GM18870 (cell line): ENCODE measurements around the gene ANKRD9.

ENCODE experiments used
- ATAC-seq: cut with Tn5 transposase; IDR thresholded peaks from one replicate; pipeline ENCODE4 v1.9.1; 2021; ENCODE audit warnings: moderate library complexity; ENCODE audit not compliant: unreplicated experiment

Gene ANKRD9

GRCh38 chr14:102513899-102514772 lies 4.6 kb upstream of the ANKRD9 start:
- ATAC-seq, result no peak

- ATAC-seq, result no peak
Measured at GRCh38 chr14:102512793-102513300, 3.3 kb upstream of the ANKRD9 start.

DNA sequence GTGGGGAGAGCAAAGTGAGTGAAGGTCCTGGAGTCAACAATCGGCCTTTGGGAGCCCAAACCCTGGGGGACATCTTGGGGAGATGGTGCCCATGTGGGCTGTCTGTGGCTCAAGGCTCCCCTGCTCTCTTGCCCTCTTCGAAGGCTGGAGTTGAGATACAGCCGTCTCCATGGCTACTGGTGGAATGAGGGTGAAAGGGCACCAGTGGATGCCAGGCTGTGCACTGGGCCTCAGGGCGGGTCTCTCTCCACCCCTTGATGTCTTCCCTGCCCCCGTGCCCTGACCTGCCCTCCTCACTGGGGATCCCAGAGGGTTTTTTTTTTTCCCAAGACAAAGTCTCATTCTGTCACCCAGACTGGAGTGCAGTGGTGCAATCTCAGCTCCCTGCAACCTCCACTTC lies 2.0 kb upstream of the ANKRD9 start:
- no peak for ATAC-seq

DNA sequence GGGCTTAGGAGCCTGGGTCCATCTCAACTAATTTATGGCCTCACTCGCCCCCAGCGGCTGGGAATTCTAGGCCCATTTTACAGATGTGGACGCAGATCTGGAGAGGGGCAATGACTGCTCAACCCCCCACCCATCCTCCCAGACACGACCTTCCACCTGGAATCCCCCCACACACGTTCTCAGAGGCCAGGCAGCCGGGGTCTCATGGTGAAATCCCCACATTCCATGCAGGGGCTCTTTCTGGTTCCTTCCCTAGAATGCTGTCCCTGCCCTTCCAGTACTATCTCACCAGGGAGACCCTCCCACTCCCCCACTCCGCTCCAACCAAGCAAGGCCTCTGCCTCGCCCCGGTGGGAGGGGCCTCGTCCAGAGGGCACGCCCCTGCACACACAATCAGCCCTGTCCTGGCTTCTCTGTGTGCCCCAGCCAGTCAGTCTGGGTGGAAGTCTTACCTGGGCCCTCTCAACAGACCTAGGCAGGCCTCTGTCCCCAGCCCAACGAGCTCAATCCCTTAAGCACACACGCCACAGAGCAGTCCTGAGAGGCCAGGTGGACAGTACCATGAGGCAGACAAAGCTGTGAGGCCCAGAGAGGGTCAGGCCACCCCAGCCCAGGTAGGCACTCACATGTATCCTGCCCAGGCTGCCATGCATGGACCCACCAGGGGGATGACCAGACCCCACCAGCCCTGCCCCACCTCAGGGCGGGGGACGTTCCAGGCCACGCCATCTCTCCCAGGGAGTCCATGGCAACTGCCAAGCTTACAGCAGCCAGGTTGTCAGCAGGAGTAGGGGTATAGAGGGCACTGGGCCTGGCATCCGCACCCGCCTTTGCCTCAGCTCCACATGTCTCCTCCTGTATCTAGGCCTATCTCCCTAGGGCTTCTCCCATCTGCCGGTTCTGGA lies 1.3 kb upstream of the ANKRD9 start:
- ATAC-seq, result no peak

- no peak for ATAC-seq
Measured at GRCh38 chr14:102508774-102509745, 516 bp downstream of the ANKRD9 start.

GRCh38 chr14:102508410-102508773 lies 1.2 kb downstream of the ANKRD9 start:
- no peak for ATAC-seq

- no peak for ATAC-seq
Measured at GRCh38 chr14:102507857-102508312, 1.7 kb downstream of the ANKRD9 start.

DNA sequence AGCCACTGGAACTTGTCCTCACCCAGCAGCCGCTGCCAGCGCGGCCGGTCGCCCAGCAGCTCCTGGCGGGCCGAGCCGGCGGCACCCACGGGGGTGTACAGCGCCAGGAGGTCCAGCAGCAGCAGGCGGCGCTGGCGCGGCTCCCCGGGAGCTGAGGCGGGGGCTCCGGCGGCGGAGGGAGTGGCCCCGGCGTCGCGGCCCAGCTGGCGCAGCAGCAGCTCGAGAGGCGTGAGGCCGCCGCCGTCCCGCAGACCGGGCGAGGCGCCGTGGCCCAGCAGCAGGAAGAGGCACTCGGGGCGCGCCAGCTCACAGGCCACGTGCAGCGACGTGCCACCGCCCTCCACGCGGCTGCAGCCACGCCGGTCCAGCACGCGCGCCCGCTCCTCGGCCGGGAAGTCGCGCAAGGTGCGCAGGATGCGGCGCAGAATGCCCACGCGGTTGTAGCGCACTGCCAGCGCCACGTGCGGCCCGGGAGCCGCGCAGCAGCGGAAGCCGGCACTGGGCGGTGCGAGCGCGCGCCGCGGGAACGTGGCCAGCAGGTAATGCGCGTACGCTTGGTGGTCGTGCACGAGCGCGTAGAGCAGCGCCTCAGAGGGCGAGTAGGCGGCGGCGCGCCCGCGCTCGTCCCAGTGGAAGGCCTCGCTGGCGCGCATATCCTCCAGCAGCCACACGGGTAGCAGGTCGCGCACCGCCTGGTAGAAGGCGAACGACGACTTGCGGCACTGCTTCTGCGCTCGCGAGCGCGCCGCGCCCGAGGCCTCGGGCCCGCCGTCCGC lies 2.3 kb downstream of the ANKRD9 start:
- no peak for ATAC-seq

DNA sequence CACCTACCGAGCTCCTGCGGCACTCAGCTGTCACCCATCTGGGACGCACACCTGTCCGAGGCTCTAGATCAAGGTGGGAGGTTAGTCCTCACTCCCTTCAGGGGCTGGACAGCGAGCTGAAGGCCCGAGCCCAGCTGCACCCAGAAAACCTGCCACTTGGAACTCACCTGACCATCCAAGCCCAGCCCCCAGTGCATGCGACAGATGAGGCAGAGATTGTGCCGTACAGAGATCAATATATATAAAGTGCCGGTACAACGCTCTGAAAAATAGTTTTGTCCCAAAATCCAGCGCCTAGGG lies 3.0 kb downstream of the ANKRD9 start:
- ATAC-seq, result no peak

DNA sequence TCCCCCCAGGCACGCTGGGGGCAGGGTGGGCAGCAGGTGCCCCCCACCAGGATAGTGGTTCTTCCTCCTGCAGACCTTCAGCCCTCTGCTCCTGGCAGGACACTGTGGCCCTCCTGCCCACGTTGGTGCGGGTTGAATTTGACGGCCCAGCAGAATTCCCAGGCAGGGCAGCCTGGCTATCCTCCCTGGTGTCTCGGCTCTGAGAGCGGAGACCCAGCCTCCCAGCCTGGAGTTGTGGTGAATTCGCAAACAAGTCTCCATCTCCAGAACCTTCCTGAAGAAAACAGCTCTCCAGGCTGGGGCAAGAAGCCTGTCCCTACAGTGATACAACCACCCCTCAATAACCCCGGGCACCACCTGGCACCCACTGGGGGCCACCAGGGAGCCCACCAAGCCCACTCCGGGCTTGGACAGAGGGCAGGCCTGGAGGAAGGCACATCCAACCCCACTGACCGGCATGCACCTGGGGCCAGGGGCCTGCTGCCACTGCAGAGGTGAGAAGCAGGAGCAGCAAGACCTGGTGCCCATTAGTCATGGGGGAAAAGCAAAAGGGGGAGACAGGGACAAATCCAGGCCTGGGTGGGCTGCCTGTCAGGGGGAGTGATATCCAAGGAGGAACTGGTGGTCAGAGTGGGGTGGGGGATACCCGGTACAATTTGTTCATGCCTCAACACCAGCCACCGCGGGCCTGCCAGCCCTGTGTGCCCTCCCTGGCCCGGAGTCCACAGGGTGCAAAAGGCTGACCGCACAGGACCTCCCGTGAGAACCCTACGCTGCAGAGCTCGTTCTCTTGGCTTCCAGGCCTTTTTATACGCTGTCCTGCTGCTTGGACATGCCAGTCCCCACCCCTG lies 3.6 kb downstream of the ANKRD9 start:
- ATAC-seq, result no peak

- ATAC-seq, result no peak
Measured at GRCh38 chr14:102505000-102505619, 4.5 kb downstream of the ANKRD9 start.

GRCh38 chr14:102504328-102504999 lies 5.1 kb downstream of the ANKRD9 start:
- no peak for ATAC-seq

- no peak for ATAC-seq
Measured at GRCh38 chr14:102503641-102504327, 5.8 kb downstream of the ANKRD9 start.

DNA sequence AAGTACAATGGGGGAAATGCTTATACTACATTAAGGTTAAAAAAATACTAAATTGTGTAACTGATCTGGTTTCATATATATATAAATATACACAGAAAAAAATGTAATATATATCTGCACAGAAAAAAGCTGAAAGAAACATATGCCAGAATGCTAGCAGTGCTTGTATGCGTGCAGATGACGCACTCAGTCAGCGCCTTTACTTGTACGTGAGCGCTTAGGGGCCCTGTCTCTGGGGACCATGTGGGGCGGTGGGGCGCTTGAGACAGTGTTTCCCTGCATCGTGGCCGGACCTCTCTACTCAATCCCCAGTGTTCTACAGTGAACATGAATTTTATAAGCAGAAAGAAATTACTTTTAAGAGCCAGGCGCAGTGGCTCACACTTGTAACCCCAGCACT lies 7.0 kb downstream of the ANKRD9 start:
- no peak for ATAC-seq

DNA sequence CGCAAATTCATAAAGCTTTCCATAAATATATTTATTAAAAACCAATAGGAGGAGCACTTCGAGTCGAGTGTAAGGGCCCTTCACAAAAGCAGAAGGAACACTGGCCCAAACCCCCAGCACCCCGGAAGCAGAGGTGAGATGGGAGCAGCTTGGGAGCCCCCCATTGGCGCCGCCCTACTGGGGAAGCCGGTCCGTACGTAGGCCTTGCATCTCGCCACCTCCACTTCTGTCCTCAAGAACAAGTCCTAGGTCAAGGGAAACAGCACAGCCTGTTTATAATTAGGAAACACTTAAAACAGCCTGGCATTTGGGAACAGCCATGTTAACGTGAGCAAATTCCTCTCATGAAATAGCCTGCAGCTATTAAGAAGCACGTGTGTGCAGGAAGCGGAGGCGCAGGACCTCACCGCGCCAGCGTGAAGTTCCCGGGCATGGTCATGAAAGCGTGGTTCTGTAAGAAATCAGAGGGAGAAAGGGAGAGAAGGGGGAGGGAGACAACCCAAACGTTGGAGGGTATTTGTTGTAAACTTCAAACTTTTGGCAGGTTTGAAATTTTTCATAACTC lies 7.7 kb downstream of the ANKRD9 start:
- ATAC-seq, result no peak

DNA sequence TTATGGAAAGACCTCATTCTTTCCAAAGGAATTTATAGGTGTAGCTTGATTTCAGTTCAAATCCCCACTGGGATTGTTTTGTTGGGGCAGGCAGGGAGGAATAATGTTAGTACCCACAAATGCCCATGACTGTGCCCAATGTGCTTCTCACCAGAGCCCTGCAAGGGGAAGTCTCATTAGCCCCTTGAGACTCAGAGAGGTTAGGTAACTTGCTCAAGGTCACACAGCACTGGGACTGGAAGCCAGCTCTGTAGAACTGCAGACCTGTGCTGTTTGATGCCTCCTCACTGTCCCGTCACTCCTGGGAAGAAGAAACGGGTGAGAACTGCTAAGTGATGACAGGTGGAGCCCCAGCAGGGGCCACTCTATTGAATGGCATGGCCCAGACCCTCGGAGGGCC lies 8.9 kb downstream of the ANKRD9 start:
- ATAC-seq, result no peak

GRCh38 chr14:102500158-102500662 lies 9.4 kb downstream of the ANKRD9 start:
- no peak for ATAC-seq
